ENCODE data around the gene KIRREL3.

The KIRREL3 gene

DNA sequence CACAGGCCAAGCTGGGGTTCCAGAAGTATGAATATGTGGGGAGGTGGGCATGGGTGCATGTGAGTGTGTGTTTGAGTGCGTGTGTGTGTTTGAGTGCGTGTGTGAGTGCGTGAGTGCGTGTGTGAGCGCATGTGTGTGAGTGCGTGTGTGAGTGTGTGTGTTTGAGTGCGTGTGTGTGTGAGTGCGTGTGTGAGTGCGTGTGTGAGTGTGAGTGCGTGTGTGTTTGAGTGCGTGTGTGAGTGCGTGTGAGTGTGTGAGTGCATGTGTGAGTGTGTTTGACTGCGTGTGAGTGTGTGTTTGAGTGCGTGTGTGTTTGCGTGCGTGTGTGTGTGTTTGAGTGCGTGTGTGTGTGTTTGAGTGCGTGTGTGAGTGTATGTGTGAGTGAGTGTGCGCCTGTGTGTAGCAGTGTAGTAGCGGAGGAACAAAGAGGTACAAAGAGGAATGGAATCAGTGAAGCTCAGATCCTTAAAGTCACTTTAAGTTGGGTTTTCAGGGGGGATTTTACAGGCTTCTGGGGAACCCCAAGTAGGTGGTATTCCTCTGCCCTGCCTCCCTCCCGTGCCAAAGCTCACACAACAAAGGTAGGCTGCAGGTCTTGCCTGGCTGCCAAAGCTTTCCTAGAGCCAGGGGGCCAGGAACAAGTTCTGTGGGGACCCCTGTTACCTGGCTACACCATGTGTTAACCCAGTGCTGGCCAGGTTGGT is 137.1 kb downstream of the KIRREL3 start:
- DNase-seq, result no peak

DNA sequence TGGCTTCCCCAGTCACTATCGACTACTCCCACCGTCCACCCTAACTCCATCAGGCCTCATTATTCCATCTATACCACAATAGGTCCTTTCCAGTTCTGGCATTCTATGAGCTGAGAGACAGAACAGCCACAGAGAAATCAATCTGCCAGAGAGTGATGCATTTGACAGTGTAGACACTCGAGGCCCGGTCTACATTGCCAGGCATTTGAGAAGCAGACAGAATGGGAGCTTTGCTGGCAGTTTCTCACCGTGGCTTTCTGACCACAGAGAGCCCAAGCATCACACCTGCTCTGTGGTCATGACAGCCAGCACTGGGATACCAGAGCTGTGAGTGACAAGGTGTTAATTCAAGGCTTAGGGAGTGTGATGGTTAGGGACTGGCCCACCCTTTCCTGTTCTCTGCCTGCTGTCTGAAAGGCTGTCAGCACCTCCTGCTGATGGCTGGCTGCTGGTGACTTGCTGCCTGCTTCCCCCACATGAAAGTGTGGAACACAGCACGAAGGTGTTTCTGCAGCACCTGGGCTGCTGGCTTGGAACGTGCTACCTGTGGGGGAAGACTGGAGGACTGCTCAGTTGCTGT is 137.8 kb downstream of the KIRREL3 start:
- no peak for DNase-seq

- no peak for DNase-seq
Observed at GRCh38 chr11:126861796-126862459, 138.6 kb downstream of the KIRREL3 start.

- DNase-seq, result no peak
Observed at GRCh38 chr11:126857860-126858808, 142.4 kb downstream of the KIRREL3 start.

GRCh38 chr11:126855536-126855935 is 145.0 kb downstream of the KIRREL3 start:
- no peak for DNase-seq

DNA sequence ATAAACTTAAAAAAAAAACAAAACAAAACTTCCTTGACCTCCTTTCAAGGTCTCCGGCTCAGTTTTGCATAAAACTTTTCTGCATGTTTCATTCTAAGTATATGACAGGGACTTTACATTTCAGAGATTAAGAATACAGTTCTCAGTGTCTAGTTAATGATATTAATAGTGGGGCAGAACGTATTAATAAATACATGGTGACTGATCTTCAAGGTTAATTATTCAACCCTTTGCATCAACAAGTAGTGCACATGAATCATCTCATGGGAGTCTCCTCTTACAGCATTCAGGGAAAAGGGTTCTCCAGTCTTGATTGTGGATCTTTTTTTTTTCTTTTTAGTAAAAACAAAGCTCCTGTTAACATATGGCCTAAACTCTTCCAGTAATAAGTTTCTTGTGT is 146.8 kb downstream of the KIRREL3 start:
- no peak for DNase-seq

DNA sequence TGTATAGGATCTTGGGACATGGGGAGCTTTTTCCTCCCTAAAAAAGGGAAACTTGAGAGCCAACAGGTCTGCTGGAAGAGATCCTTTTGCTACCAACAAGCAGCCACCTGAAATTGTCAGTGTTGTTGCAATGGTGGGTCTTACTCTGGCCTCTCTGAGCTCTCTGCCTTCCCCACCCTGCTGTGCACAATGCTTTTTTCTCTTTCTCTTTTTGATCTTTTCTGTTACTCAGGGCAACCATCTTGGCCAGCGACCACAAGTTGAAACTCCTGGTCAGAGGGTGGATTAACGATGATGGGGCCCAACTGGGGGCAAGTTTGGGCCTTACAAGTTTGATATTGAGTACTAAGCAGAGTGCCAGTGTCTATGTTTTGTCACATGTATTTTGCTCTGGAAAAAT is 155.8 kb downstream of the KIRREL3 start:
- no peak for DNase-seq

DNA sequence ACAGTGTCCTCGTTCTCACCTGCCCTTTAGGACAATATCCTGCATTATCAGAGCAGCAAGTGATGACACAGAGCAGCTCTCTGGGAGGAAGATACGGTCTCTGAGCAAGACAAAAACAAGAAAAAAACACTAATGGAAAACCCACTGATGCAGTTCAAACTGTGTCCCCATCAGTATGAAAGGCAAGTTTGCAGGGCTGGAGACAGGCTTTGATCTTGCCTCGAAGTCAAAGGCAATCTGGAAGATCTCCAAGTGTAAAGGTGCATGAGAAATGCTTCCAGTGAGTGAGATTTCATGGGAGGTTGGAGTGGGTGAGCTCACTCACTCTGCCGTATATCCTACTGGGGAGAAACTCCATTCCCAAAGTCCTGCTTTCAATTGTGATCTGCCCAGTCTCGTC is 157.5 kb downstream of the KIRREL3 start:
- no peak for DNase-seq

GRCh38 chr11:126841999-126842398 is 158.6 kb downstream of the KIRREL3 start:
- no peak for DNase-seq

- DNase-seq, result no peak
Observed at GRCh38 chr11:126840975-126841374, 159.6 kb downstream of the KIRREL3 start.

- DNase-seq, result no peak
Observed at GRCh38 chr11:126840201-126840886, 160.2 kb downstream of the KIRREL3 start.

GRCh38 chr11:126839496-126839895 is 161.1 kb downstream of the KIRREL3 start:
- DNase-seq, result no peak

GRCh38 chr11:126838779-126839178 is 161.8 kb downstream of the KIRREL3 start:
- no peak for DNase-seq

DNA sequence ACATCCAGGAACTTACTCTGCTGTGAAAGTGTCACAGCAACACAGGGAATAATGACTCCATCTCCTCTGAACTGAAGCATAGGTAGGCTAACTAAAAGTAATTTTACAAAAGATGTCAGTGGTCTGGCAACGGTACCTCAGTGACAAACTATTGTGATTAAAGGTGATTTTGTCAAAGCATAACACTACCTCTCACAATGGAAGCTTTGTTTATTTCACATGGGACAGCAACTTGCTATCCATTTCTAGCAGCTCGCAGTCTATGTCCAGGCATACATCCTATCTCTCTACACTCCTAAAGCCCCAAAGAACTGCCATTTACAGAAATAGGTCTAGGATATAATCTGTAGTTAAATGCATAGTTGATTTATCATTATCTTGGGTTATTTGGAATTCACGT is 163.0 kb downstream of the KIRREL3 start:
- DNase-seq, result no peak

GRCh38 chr11:126834573-126834972 is 166.0 kb downstream of the KIRREL3 start:
- DNase-seq, result no peak

DNA sequence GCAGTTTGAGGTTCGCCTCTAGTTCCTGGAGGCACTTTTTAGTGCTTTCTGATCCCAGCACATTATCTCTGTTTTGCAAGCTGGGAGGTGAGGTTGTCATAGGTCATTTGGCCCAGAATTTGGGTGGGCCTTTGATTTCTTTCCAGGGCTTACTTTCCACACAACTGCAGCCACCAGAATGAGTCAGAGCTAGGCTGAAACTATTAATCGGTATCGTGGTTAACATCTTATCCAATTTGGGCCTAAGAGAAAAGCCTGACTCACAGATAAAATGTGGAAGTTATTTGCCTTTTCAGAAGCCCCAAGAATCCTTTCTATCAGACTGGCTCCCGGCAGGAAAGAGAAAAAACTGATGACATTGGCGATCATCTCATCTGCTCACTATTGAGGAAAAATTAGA is 166.4 kb downstream of the KIRREL3 start:
- no peak for DNase-seq

DNA sequence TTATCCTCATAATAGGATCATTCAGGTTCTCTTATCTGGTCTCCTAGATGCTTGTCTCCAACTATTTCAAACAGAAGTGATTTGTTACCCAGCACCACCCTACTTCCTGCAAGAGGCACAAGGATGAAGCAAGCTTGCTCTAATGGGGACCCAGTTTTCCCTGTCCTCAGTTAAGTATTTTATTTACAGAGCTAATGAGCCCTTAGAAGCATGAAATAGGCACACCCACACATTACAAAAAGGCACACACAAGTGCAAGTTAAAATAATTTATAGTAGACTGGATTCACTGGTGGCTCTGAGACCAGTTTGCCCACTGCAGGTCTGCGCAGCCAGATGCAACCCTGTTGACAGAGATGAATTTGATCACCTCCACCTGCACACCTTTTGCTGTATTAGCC is 167.5 kb downstream of the KIRREL3 start:
- DNase-seq, result no peak

- DNase-seq, result no peak
Observed at GRCh38 chr11:126832387-126832786, 168.2 kb downstream of the KIRREL3 start.

DNA sequence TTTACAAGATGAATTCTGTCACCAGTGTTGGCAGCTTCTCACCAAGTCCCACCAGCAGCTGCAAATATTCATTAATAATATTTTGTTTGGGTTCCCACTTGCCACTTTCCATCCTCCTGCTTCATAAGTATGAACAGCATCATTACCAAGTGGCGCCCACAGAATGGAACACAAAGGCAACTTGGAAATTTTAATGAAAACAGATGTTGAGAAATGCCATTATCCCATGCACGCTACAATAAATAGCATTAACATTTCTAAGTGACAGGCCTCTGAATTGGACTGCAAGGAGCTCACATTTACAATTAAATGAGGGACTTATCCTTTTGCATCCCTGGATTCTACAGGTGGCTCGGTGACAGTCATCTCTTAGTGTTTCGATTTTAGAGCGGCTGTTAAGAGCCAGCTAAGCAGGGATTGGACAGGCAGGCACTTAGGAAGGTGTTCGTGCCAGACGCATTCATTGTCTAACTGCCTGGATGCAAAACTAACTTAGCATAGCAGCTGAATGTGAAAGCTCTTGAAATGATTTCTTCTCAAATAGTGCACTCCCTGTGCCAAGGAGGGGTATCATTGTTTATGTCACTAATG is 170.3 kb downstream of the KIRREL3 start:
- DNase-seq, result no peak

- DNase-seq, result no peak
Observed at GRCh38 chr11:126829716-126830115, 170.9 kb downstream of the KIRREL3 start.

GRCh38 chr11:126824035-126824607 is 176.4 kb downstream of the KIRREL3 start:
- DNase-seq, result no peak

DNA sequence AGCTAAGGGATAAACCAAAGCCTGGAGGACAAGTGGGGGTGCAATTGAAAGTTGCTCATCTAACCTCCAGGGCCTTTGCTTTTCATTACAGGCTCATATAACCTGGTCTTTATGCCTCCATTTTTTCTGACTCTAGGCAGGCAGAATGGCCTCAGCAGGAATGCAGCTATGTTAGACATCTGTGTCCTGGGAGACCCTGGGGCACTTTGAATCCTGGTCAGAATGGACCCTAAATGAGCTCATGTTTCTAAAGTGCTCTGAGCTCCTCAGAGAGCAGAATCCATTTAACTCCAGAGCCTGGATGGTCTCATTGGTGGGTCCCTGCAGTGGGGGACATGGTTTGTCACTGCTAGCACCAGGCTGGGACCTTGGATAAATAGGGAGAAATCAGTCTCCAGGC is 177.3 kb downstream of the KIRREL3 start:
- no peak for DNase-seq

Measured in NCI-H1694 treated with DMSO at 0.1 percent for 48 hours (cell line).